ENCODE measurements around the gene ATP5PD.
"Not testable (repeated sequence)": the region's sequence is repeated elsewhere in the genome, so short reads cannot be mapped to it uniquely, and the experiment has no call there.

Gene ATP5PD

GRCh38 chr17:75077496-75078283 lies 30.9 kb upstream of the ATP5PD start:
- DNase-seq (ENCODE audit: low spot score) = no peak

GRCh38 chr17:75077072-75077495 lies 30.3 kb upstream of the ATP5PD start:
- DNase-seq (ENCODE audit: low spot score) = no peak

GRCh38 chr17:75075597-75076336 lies 29.0 kb upstream of the ATP5PD start:
- DNase-seq (ENCODE audit: low spot score) = no peak

- DNase-seq (ENCODE audit: low spot score) = no peak
These were observed 27.8 kb upstream of the ATP5PD start for GRCh38 chr17:75074532-75074931.

- no peak for DNase-seq (ENCODE audit: low spot score)
These were observed 26.9 kb upstream of the ATP5PD start for GRCh38 chr17:75073618-75074047.

- DNase-seq (ENCODE audit: low spot score) = not testable (repeated sequence)
These were observed 26.1 kb upstream of the ATP5PD start for GRCh38 chr17:75072909-75073308.

- not testable (repeated sequence) for DNase-seq (ENCODE audit: low spot score)
These were observed 24.9 kb upstream of the ATP5PD start for GRCh38 chr17:75071478-75072271.

GRCh38 chr17:75069783-75070182 lies 23.0 kb upstream of the ATP5PD start:
- DNase-seq (ENCODE audit: low spot score) = no peak

- DNase-seq (ENCODE audit: low spot score) = no peak
These were observed 22.0 kb upstream of the ATP5PD start for GRCh38 chr17:75068750-75069149.

- DNase-seq (ENCODE audit: low spot score) = no peak
These were observed 21.1 kb upstream of the ATP5PD start for GRCh38 chr17:75067856-75068255.

- DNase-seq (ENCODE audit: low spot score) = no peak
These were observed 18.9 kb upstream of the ATP5PD start for GRCh38 chr17:75065562-75066151.

GRCh38 chr17:75064867-75065561 lies 18.2 kb upstream of the ATP5PD start:
- no peak for DNase-seq (ENCODE audit: low spot score)

- DNase-seq (ENCODE audit: low spot score) = no peak
These were observed 17.7 kb upstream of the ATP5PD start for GRCh38 chr17:75064460-75064859.

- DNase-seq (ENCODE audit: low spot score) = no peak
These were observed 17.3 kb upstream of the ATP5PD start for GRCh38 chr17:75064040-75064439.

GRCh38 chr17:75063626-75064025 lies 16.9 kb upstream of the ATP5PD start:
- DNase-seq (ENCODE audit: low spot score) = no peak

GRCh38 chr17:75063201-75063600 lies 16.4 kb upstream of the ATP5PD start:
- DNase-seq (ENCODE audit: low spot score) = no peak

GRCh38 chr17:75061618-75062017 lies 14.8 kb upstream of the ATP5PD start:
- no peak for DNase-seq (ENCODE audit: low spot score)

- DNase-seq (ENCODE audit: low spot score) = no peak
These were observed 14.3 kb upstream of the ATP5PD start for GRCh38 chr17:75061055-75061438.

- DNase-seq (ENCODE audit: low spot score) = no peak
These were observed 13.8 kb upstream of the ATP5PD start for GRCh38 chr17:75060434-75061054.

- DNase-seq (ENCODE audit: low spot score) = no peak
These were observed 12.9 kb upstream of the ATP5PD start for GRCh38 chr17:75059369-75060345.

Measured in COLO829 (cell line).